DOHH2 (cell line): ENCODE measurements around the gene DDX4.

ENCODE experiments used
- CTCF ChIP-seq: fragments of 200-600 bp; sonication (generic); IDR thresholded peaks from one replicate; pipeline ENCODE4 v1.5.1; 2014; ENCODE audit warnings: antibody characterized with exemption, mild to moderate bottlenecking, low read depth, low read length; ENCODE audit not compliant: poor library complexity, severe bottlenecking
- EZH2phosphoT487 ChIP-seq: fragments of 200-600 bp; sonication (generic); IDR thresholded peaks from 2 replicates; pipeline ENCODE4 v1.6.1; 2017; ENCODE audit warnings: borderline replicate concordance, mild to moderate bottlenecking, antibody characterized with exemption, low read length, moderate library complexity, mixed read lengths

- TF ChIP-seq EZH2phosphoT487 (no peak), CTCF (no peak)
These were observed 114.6 kb downstream of the DDX4 start for GRCh38 chr5:55852503-55852902.
